Thyroid gland (tissue), 4 donors: ENCODE data around the gene NRDC. TPM values are rescaled to one million over a fixed set of nuclear protein-coding genes. Genes with fewer than 3 reads are reported as not detected.

ENCODE experiments used
- DNase-seq, 2 donors: peaks; one replicate each; pipeline ENCODE4 v3.0.0-alpha.2; 2019
- H3K27ac ChIP-seq, 3 donors: fragments of 200-600 bp; sonication (generic); 1 replicate in 2 of 3; 2 replicates in 1 of 3; pipeline ENCODE4 v1.5.1; 2016 to 2019; ENCODE audit warnings: mild to moderate bottlenecking in 1 of 3, moderate library complexity in 1 of 3
- H3K27me3 ChIP-seq: fragments of 200-600 bp; sonication (generic); one replicate; pipeline ENCODE4 v1.5.1; 2019
- H3K36me3 ChIP-seq, 2 donors: fragments of 200-600 bp; sonication (generic); one replicate each; pipeline ENCODE4 v1.5.1; 2016 to 2019
- H3K4me1 ChIP-seq, 2 donors: fragments of 200-600 bp; sonication (generic); one replicate each; pipeline ENCODE4 v1.5.1; 2017 to 2019
- H3K4me3 ChIP-seq, 3 donors: fragments of 200-600 bp; sonication (generic); replicated peaks in 1 of 3; 1 replicate in 2 of 3; 2 replicates in 1 of 3; pipeline ENCODE4 v1.5.1; 2016; ENCODE audit warnings: mild to moderate bottlenecking in 1 of 3
- H3K9me3 ChIP-seq: fragments of 200-600 bp; sonication (generic); one replicate; pipeline ENCODE4 v1.5.1; 2017
- CTCF ChIP-seq, 6 experiments: fragments of 200-600 bp in 3 of 6; fragments of 450-650 bp in 3 of 6; sonication (generic) in 3 of 6; IDR thresholded peaks; one replicate each; pipeline ENCODE4 v1.5.1; 2016 to 2019; ENCODE audit warnings: antibody characterized with exemption in 6 of 6, mild to moderate bottlenecking in 2 of 6, inconsistent platforms in 1 of 6, moderate library complexity in 1 of 6
- POLR2A ChIP-seq, 2 donors: fragments of 450-650 bp; IDR thresholded peaks; one replicate each; pipeline ENCODE4 v1.6.1; 2017; ENCODE audit warnings: antibody characterized with exemption in 2 of 2, mild to moderate bottlenecking in 2 of 2, moderate library complexity in 1 of 2
- WGBS, 2 donors: methylation state at CpG; one replicate each; pipeline ENCODE4 v1.1.5; 2017; 5-methylcytosine and 5-hydroxymethylcytosine counted together
- intact Hi-C: fragments of 100-400 bp; cut with DNase I; formaldehyde crosslinking; loops from one replicate; pipeline ENCODE4 v1.15.1; 2023
- microRNA counts, 2 donors: library from miRNA; unstranded; fragments of <30 nt; microRNA quantifications; one replicate each; lab custom pipeline; 2016 to 2017
- microRNA-seq: library from miRNA; unstranded; fragments of <30 nt; microRNA quantifications from one replicate; pipeline ENCODE4, GENCODE V29; 2016
- small RNA-seq: library from RNA; depleted of rRNA; stranded (forward); fragments of <200 nt; gene quantifications from one replicate; pipeline ENCODE3, GENCODE V24; 2016
- total RNA-seq, 4 donors: library from RNA; depleted of rRNA; stranded (reverse); fragments of >200 nt; gene quantifications; one replicate each; pipeline ENCODE4 v1.2.3, GENCODE V29; 2016

The NRDC gene
- total RNA-seq, 4 donors from 2014 or later = 75.0 to 98.7 (median 79.3) TPM

- no peak for DNase-seq
- H3K27ac ChIP-seq = no peak overlapping the region
- H3K4me1 ChIP-seq = no peaks in the 10 kb centered on the region
- no peaks in the 10 kb centered on the region for H3K27me3 ChIP-seq
- intact Hi-C loops = no loop called here
- no peak overlapping the region for H3K4me3 ChIP-seq
- H3K9me3 ChIP-seq = no peaks in the 10 kb centered on the region
- no peak for TF ChIP-seq CTCF (IDR thresholded peaks at IDR 0.05)
- 80 to 84% methylated on average over 4 of the region's 4 CpGs for WGBS, 2 donors
- no peaks in the 10 kb centered on the region for H3K36me3 ChIP-seq
Observed at GRCh38 chr1:51744506-51745303, 133.8 kb downstream of the NRDC start.

- TF ChIP-seq POLR2A (IDR thresholded peaks at IDR 0.05) = no peak
- no peak for TF ChIP-seq CTCF (IDR thresholded peaks at IDR 0.05)
- H3K27ac ChIP-seq = no peak overlapping the region
- DNase-seq = no peak
- no peaks in the 10 kb centered on the region for H3K27me3 ChIP-seq
- no peaks in the 10 kb centered on the region for H3K9me3 ChIP-seq
- no peak overlapping the region for H3K4me3 ChIP-seq
- H3K4me1 ChIP-seq = peaks cover 17 to 18% of the 10 kb centered on the region in 2 donors
- no peaks in the 10 kb centered on the region for H3K36me3 ChIP-seq
- WGBS, 2 donors = 87 to 89% methylated on average over 1 of the region's 1 CpG
- intact Hi-C loops = no loop called here
Observed at GRCh38 chr1:51741121-51741681, 137.3 kb downstream of the NRDC start.

- no peak overlapping the region for H3K27ac ChIP-seq
- no peaks in the 10 kb centered on the region for H3K27me3 ChIP-seq
- 56 to 72% methylated on average over 3 of the region's 3 CpGs for WGBS, 2 donors
- H3K4me3 ChIP-seq = no peak overlapping the region
- TF ChIP-seq CTCF (IDR thresholded peaks at IDR 0.05) = no peak
- no peak for TF ChIP-seq POLR2A (IDR thresholded peaks at IDR 0.05)
- H3K4me1 ChIP-seq = peaks cover 17 to 18% of the 10 kb centered on the region in 2 donors
- no peaks in the 10 kb centered on the region for H3K9me3 ChIP-seq
- DNase-seq = no peak
- H3K36me3 ChIP-seq = no peaks in the 10 kb centered on the region
- intact Hi-C loops = no loop called here
Observed at GRCh38 chr1:51740652-51741051, 137.9 kb downstream of the NRDC start.

MicroRNAs within 50 kb of the gene (microRNA counts, 767-probe panel; counts per million panel counts)
- 0 to 1,678 counts per million in 2 donors for microRNA hsa-miR-761 (lab: Ali Mortazavi, UCI)

Small RNA genes within 50 kb of the gene (microRNA-seq; reads per million reads assigned to microRNA genes)
- gene MIR761 = not detected

Small RNA genes within 50 kb of the gene (small RNA-seq; reads per million reads assigned to genes)
- gene AL050343.2 = not detected

Other genes starting within 250 kb of the NRDC start
- gene RAB3B, start 112.0 kb upstream of the NRDC start, total RNA-seq = under 1 TPM in 1 of 4 donors, not detected in 3; under 0.01 TPM
- 10 to 100 TPM in 2 of 4 donors, 1 to 10 TPM in 2; 7.7 to 11.0 (median 10.1) TPM for gene KTI12, start 155.1 kb upstream of the NRDC start, total RNA-seq
- gene TXNDC12, start 176.5 kb upstream of the NRDC start, total RNA-seq = 10 to 100 TPM; 42.7 to 54.6 (median 48.7) TPM
- gene BTF3L4, start 177.6 kb upstream of the NRDC start, total RNA-seq = 10 to 100 TPM; 40.5 to 69.7 (median 54.5) TPM